Measurements from ENCODE around the gene ZNF48. TPM values are rescaled to one million over a fixed set of nuclear protein-coding genes. Genes with fewer than 3 reads are reported as not detected.

Gene ZNF48
- total and polyA plus RNA-seq, 2 donors (not counting 1 experiment from before 2014, with no cell fraction given), result 8.4 to 13.3 TPM

GRCh38 chr16:30439720-30440348, 44.6 kb downstream of the ZNF48 start:
- H3K9me3 Mint-ChIP-seq (ENCODE audit: insufficient read depth), result no peaks in the 10 kb centered on the region
- intact Hi-C loops (cut with micrococcal nuclease), result no loop called here
- WGBS (ENCODE audit: insufficient coverage), result 86% methylated on average over 1 of the region's 6 CpGs
- H3K4me1 ChIP-seq (ENCODE audit: control insufficient read depth in 2 of 2, insufficient read depth in 2 of 2, low read length in 2 of 2), result peaks cover 34 to 37% of the 10 kb centered on the region in 2 donors
- peaks cover 11% of the 10 kb centered on the region for H3K79me2 ChIP-seq (ENCODE audit: control insufficient read depth, insufficient read depth, low read length)
- H3K4me1 Mint-ChIP-seq, result peaks cover 41% of the 10 kb centered on the region
- no peaks in the 10 kb centered on the region for H3K27me3 Mint-ChIP-seq
- TF ChIP-seq CTCF (IDR thresholded peaks at IDR 0.05) (no peak), EZH2 (IDR thresholded peaks at IDR 0.05; ENCODE audit: borderline replicate concordance, insufficient read depth, low read depth, low read length, poor library complexity, severe bottlenecking) (no peak)
- H4K20me1 ChIP-seq (ENCODE audit: control insufficient read depth, insufficient read depth, low read length, poor library complexity, severe bottlenecking), result peaks cover 19% of the 10 kb centered on the region
- ATAC-seq (ENCODE audit: low read depth) (peak; percentile 58), DNase-seq (peak; percentile 39)
- ChIA-PET POLR2A (interaction anchor here (0.6 kb wide), 1 partner anchor 61 kb away, joined by 4 read pairs; no protein-coding TSS in a partner anchor), CTCF (interaction anchor here (1.3 to 4.0 kb wide), 5 partner anchors 10 to 118 kb away, joined by 3 to 20 read pairs (median 8); partner anchors contain the start of genes DCTPP1, ZNF747 and ZNF764)
- peaks cover 0 to 18% of the 10 kb centered on the region in 2 experiments for H3K36me3 ChIP-seq (replicated peaks in 1 of 2; ENCODE audit: control extremely low read depth in 1 of 2, control insufficient read depth in 1 of 2, extremely low read depth in 1 of 2, insufficient read depth in 2 of 2, low read length in 1 of 2)
- peak overlapping the region; percentile 83 for H3K27ac Mint-ChIP-seq
- H3K9me3 ChIP-seq (ENCODE audit: control extremely low read depth in 1 of 3, control insufficient read depth in 2 of 3, insufficient read depth in 1 of 3, low read length in 2 of 3), result peaks cover 0 to 6% (median 0%) of the 10 kb centered on the region in 3 donors
- H2AFZ ChIP-seq (ENCODE audit: insufficient read depth, low read depth, low read length, poor library complexity, severe bottlenecking), result peak overlapping the region; percentile 33
- H3K4me3 ChIP-seq (ENCODE audit: control extremely low read depth in 1 of 5, extremely low read depth in 1 of 5, insufficient read depth in 1 of 5, low read depth in 2 of 5, low read length in 4 of 5), result no peak overlapping the region
- H3K4me3 Mint-ChIP-seq, result peak overlapping the region; percentile 72
- H3K27ac ChIP-seq (ENCODE audit: low read length in 2 of 2), result peak overlapping the region in 1 of 2 donors; percentile 35
- H3K9ac ChIP-seq (ENCODE audit: low read length), result no peak overlapping the region
- no peaks in the 10 kb centered on the region for H3K27me3 ChIP-seq (replicated peaks in 1 of 4; ENCODE audit: control extremely low read depth in 1 of 4, control insufficient read depth in 3 of 4, insufficient read depth in 4 of 4, low read length in 3 of 4)
- peak overlapping the region; percentile 41 for H3K4me2 ChIP-seq (replicated peaks; ENCODE audit: low read depth, low read length, poor library complexity, severe bottlenecking)

DNA sequence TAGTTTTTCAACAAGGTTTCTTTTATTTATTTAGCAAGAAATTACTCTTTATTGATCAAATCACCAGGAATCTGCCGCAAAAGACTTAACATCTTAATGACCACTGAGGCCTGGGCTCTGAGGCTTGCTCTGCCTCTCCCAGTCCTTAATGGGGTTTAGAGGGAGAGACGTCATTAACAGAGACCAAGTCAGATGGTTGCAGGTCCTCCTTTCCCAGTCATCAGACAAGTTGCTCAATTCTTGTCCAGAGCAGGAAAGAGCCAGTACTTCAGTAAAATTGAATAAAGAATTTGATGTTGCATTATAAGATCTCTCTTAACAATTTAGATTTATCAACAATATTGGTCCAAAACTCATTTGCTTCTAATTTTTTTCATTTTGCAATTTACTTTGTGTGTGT, 48.4 kb downstream of the ZNF48 start:
- DNase-seq, result no peak
- POLR2A ChIA-PET, result no interaction called here
- Histone ChIP-seq H2AFZ (ENCODE audit: insufficient read depth, low read depth, low read length, poor library complexity, severe bottlenecking) (no peak overlapping the region), H4K20me1 (ENCODE audit: control insufficient read depth, insufficient read depth, low read length, poor library complexity, severe bottlenecking) (peaks cover 22% of the 10 kb centered on the region), H3K4me3 (ENCODE audit: control extremely low read depth in 1 of 5, extremely low read depth in 1 of 5, insufficient read depth in 1 of 5, low read depth in 2 of 5, low read length in 4 of 5) (no peak overlapping the region), H3K4me1 (ENCODE audit: control insufficient read depth in 2 of 2, insufficient read depth in 2 of 2, low read length in 2 of 2) (peaks cover 44 to 45% of the 10 kb centered on the region in 2 donors), H3K27me3 (replicated peaks in 1 of 4; ENCODE audit: control extremely low read depth in 1 of 4, control insufficient read depth in 3 of 4, insufficient read depth in 4 of 4, low read length in 3 of 4) (no peaks in the 10 kb centered on the region), H3K9ac (ENCODE audit: low read length) (no peak overlapping the region), H3K36me3 (replicated peaks in 1 of 2; ENCODE audit: control extremely low read depth in 1 of 2, control insufficient read depth in 1 of 2, extremely low read depth in 1 of 2, insufficient read depth in 2 of 2, low read length in 1 of 2) (peaks cover 0 to 18% of the 10 kb centered on the region in 2 experiments), H3K27ac (ENCODE audit: low read length in 2 of 2) (peak overlapping the region in 1 of 2 donors; percentile 11), H3K79me2 (ENCODE audit: control insufficient read depth, insufficient read depth, low read length) (peaks cover 25% of the 10 kb centered on the region), H3K4me2 (replicated peaks; ENCODE audit: low read depth, low read length, poor library complexity, severe bottlenecking) (peak overlapping the region; percentile 72), H3K9me3 (ENCODE audit: control extremely low read depth in 1 of 3, control insufficient read depth in 2 of 3, insufficient read depth in 1 of 3, low read length in 2 of 3) (peaks cover 0 to 6% (median 0%) of the 10 kb centered on the region in 3 donors)
- no peak for ATAC-seq (ENCODE audit: low read depth)
- 100% methylated on average over 1 of the region's 2 CpGs for WGBS (ENCODE audit: insufficient coverage)
- intact Hi-C loops (cut with micrococcal nuclease), result loop anchor here (2.0 kb wide), 2 partner anchors 15 to 29 kb away; partner anchors contain the start of gene ITGAL
- Mint-ChIP-seq H3K4me1 (peaks cover 53% of the 10 kb centered on the region), H3K27ac (peak overlapping the region; percentile 2), H3K4me3 (peak overlapping the region; percentile 96), H3K27me3 (no peaks in the 10 kb centered on the region), H3K9me3 (ENCODE audit: insufficient read depth) (no peaks in the 10 kb centered on the region)
- no peak for TF ChIP-seq CTCF (IDR thresholded peaks at IDR 0.05)
- TF ChIP-seq EZH2 (IDR thresholded peaks at IDR 0.05; ENCODE audit: borderline replicate concordance, insufficient read depth, low read depth, low read length, poor library complexity, severe bottlenecking), result no peak
- CTCF ChIA-PET, result interaction anchor here (4.1 to 6.3 kb wide), 2 partner anchors 13 to 92 kb away, joined by 17 to 35 read pairs; partner anchors contain the start of genes DCTPP1 and ZNF747
